Endothelial cell of umbilical vein (primary cell): Measurements from ENCODE around the gene GABPB1. TPM values are rescaled to one million over a fixed set of nuclear protein-coding genes. Genes with fewer than 3 reads are reported as not detected.

Experiments used
- BruUV-seq: library from RNA; stranded (reverse); fragments of 400-500 nt; replicated peaks from 2 replicates; lab custom pipeline; 2021; lab: Mats Ljungman, UMichigan
- CTCF ChIA-PET: fragments of 300-600, 350-600 bp; sonication (Branson Sonifier 250); formaldehyde crosslinking; loops from one replicate; lab custom pipeline; 2021; ENCODE audit warnings: antibody characterized with exemption, inconsistent platforms; lab: Charles Lee
- POLR2A ChIA-PET: fragments of 300-600, 350-600 bp; sonication (Branson Sonifier 250); formaldehyde crosslinking; loops from one replicate; lab custom pipeline; 2021; ENCODE audit warnings: antibody characterized with exemption, inconsistent platforms; lab: Charles Lee
- DNase-seq: peaks from one replicate; pipeline ENCODE4 v3.0.0-alpha.2; 2011; ENCODE audit warnings: low read depth, low spot score
- FAIRE-seq: peaks from 2 replicates; lab custom pipeline; 2011; peaks lifted over from hg19 to GRCh38; lab: Jason Lieb, UNC
- H2AFZ ChIP-seq: 2 replicates; pipeline ENCODE4 v1.6.0; 2012; ENCODE audit warnings: low read depth, low read length, control low read depth, inconsistent platforms
- H3K27ac ChIP-seq: 2 replicates; pipeline ENCODE4 v1.5.1; 2011; ENCODE audit warnings: low read depth, mild to moderate bottlenecking, control low read depth, low read length, moderate library complexity; ENCODE audit not compliant: insufficient read depth
- H3K27me3 ChIP-seq, 2 experiments: 2 replicates each; pipeline versions ENCODE4 v1.6.0 to v1.6.1; 2011; ENCODE audit warnings: low read length in 2 of 2, mixed read lengths in 1 of 2; ENCODE audit not compliant: control insufficient read depth in 2 of 2, insufficient read depth in 2 of 2
- H3K36me3 ChIP-seq, 2 experiments: 2 replicates in 1 of 2; 3 replicates in 1 of 2; pipeline ENCODE4 v1.5.1; 2011; ENCODE audit warnings: low read length in 2 of 2, mild to moderate bottlenecking in 1 of 2, moderate library complexity in 1 of 2; ENCODE audit not compliant: control insufficient read depth in 2 of 2, insufficient read depth in 2 of 2; ENCODE audit errors: extremely low read depth in 1 of 2
- H3K4me1 ChIP-seq: 3 replicates; pipeline ENCODE4 v1.5.1; 2011; ENCODE audit warnings: mild to moderate bottlenecking, low read length; ENCODE audit not compliant: control insufficient read depth, insufficient read depth; ENCODE audit errors: extremely low read depth
- H3K4me2 ChIP-seq: 2 replicates; pipeline ENCODE4 v1.6.1; 2011; ENCODE audit warnings: low read length, control low read depth, mixed read lengths; ENCODE audit not compliant: insufficient read depth
- H3K4me3 ChIP-seq, 3 experiments: fragments of 200-600 bp in 1 of 3; sonication (generic), shearing (Covaris generic) in 1 of 3; replicated peaks in 1 of 3; 2 replicates each; pipeline ENCODE4 v1.5.1; 2011 to 2016; ENCODE audit warnings: control low read depth in 3 of 3, low read length in 3 of 3, mild to moderate bottlenecking in 2 of 3, inconsistent platforms in 1 of 3, low read depth in 1 of 3, moderate library complexity in 1 of 3; ENCODE audit not compliant: insufficient read depth in 1 of 3
- H3K79me2 ChIP-seq: 2 replicates; pipeline ENCODE4 v1.6.0; 2012; ENCODE audit warnings: low read length, inconsistent platforms; ENCODE audit not compliant: control insufficient read depth, insufficient read depth
- H3K9ac ChIP-seq: replicated peaks from 2 replicates; pipeline ENCODE3; 2011; ENCODE audit warnings: low read length, control low read depth; ENCODE audit not compliant: insufficient read depth; ENCODE audit errors: extremely low read depth
- H3K9me1 ChIP-seq: replicated peaks from 3 replicates; pipeline ENCODE4 v1.6.0; 2011; ENCODE audit warnings: mild to moderate bottlenecking, low read length; ENCODE audit not compliant: control insufficient read depth, insufficient read depth; ENCODE audit errors: extremely low read depth
- H3K9me3 ChIP-seq: replicated peaks from 2 replicates; pipeline ENCODE4 v1.5.1; 2012; ENCODE audit warnings: low read length, inconsistent platforms; ENCODE audit not compliant: control insufficient read depth, insufficient read depth
- H4K20me1 ChIP-seq: replicated peaks from 2 replicates; pipeline ENCODE3; 2011; ENCODE audit warnings: mild to moderate bottlenecking, low read length; ENCODE audit not compliant: control insufficient read depth, insufficient read depth; ENCODE audit errors: extremely low read depth
- CTCF ChIP-seq, 2 donors: IDR thresholded peaks; 1 replicate in 1 of 2; 2 replicates in 1 of 2; pipeline ENCODE4 v1.5.1; 2011; ENCODE audit warnings: low read length in 2 of 2, mild to moderate bottlenecking in 2 of 2, moderate library complexity in 2 of 2, control low read depth in 1 of 2, inconsistent platforms in 1 of 2, low read depth in 1 of 2; ENCODE audit not compliant: insufficient read depth in 1 of 2; ENCODE audit errors: extremely low read depth in 1 of 2
- EZH2 ChIP-seq: IDR thresholded peaks from 2 replicates; pipeline ENCODE4 v1.6.1; 2012; ENCODE audit warnings: borderline replicate concordance, low read depth, mild to moderate bottlenecking, moderate library complexity, low read length, inconsistent platforms; ENCODE audit not compliant: severe bottlenecking
- FOS ChIP-seq: IDR thresholded peaks from 2 replicates; pipeline ENCODE4 v1.6.1; 2011; ENCODE audit warnings: mild to moderate bottlenecking, low read length, moderate library complexity, borderline replicate concordance; ENCODE audit not compliant: insufficient read depth
- GATA2 ChIP-seq: IDR thresholded peaks from 2 replicates; pipeline ENCODE4 v1.7.0; 2011; ENCODE audit warnings: low read depth, mild to moderate bottlenecking, moderate library complexity, mixed read lengths, low read length; ENCODE audit not compliant: insufficient read length, insufficient read depth
- JUN ChIP-seq: IDR thresholded peaks from 2 replicates; pipeline ENCODE4 v1.6.1; 2011; ENCODE audit warnings: borderline replicate concordance, low read depth; ENCODE audit not compliant: insufficient read length, insufficient read depth
- MAX ChIP-seq: IDR thresholded peaks from 2 replicates; pipeline ENCODE4 v1.6.1; 2011; ENCODE audit not compliant: insufficient read depth, insufficient read length
- POLR2A ChIP-seq: IDR thresholded peaks from 2 replicates; pipeline ENCODE4 v1.6.1; 2012; ENCODE audit warnings: low read depth, mild to moderate bottlenecking, control low read depth, low read length
- POLR2AphosphoS5 ChIP-seq: IDR thresholded peaks from 2 replicates; pipeline ENCODE4 v1.6.1; 2012; ENCODE audit warnings: low read depth, mild to moderate bottlenecking, control low read depth, low read length, moderate library complexity; ENCODE audit not compliant: insufficient read depth
- dilution Hi-C: fragments of 300-500 bp; cut with MboI; formaldehyde crosslinking; loops from one replicate; pipeline ENCODE4 v1.15.0; 2019; ENCODE audit warnings: low sequenced_read_pairs; ENCODE audit not compliant: extremely low pct_ligation_motif_present
- intact Hi-C: fragments of 100-400 bp; cut with micrococcal nuclease; formaldehyde crosslinking; loops from one replicate; pipeline ENCODE4 v1.10.0; 2022
- polyA plus RNA-seq, 4 experiments: library from polyadenylated mRNA; depleted of rRNA in 3 of 4; stranded (reverse) in 3 of 4; unstranded in 1 of 4; fragments of >200 nt; gene quantifications; 2 replicates each; pipeline versions ENCODE4 v1.2.1 to v1.2.3, GENCODE V29; 2011 to 2012; ENCODE audit warnings: missing spikeins in 1 of 4
- total RNA-seq: library from RNA; stranded (reverse); gene quantifications from 2 replicates; pipeline ENCODE4 v1.2.3, GENCODE V29; 2021

Gene GABPB1
- total and polyA plus RNA-seq, 2 donors (not counting 3 experiments of a cell fraction or from before 2014, with no cell fraction given) = 42.3 to 59.7 TPM

DNA sequence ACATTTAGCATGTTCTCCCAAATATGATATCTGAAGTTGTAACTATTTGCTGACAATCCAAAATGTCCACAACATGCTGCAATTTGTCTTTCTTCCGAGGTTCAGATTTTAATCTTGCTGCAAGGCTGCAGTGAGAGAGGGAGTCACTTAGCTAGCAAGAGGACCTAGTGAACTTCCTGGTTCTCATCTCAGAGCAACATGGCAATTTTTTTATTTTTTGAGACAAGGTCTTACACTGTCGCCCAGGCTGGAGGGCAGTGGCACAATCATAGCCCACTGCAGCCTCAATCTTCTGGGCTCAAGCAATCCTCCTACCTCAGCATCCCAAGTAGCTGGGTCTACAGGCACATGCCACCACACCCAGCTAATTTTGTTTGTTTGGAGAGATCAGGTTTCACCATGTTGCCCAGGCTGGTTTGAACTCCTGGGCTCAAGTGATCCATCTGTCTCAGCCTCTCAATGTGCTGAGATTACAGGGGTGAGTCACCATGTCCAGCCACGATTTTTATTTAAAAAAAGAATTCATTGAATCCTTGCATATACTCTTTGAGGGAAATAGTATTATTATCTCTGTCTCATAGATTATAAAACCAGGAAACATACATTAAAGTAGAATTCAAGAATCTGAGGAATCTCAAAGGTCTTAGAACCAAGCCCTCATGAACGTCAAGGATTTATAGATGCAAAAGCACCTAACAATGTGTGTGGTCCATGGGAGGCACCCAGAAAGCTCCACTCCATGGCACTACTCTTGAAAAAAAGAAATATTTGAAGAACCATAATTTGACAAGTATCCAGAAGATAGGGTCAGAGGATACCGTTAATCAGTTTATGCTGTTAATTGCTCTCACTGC, 98.6 kb downstream of the GABPB1 start:
- no peaks in the 10 kb centered on the region for H3K4me1 ChIP-seq
- no peaks in the 10 kb centered on the region for H3K9me3 ChIP-seq
- no peak overlapping the region for H3K4me3 ChIP-seq
- H3K27me3 ChIP-seq = peaks cover 4 to 5% of the 10 kb centered on the region in 2 experiments
- BruUV-seq = no TSS peak
- DNase-seq (no peak), FAIRE-seq (peak; percentile 59)
- H3K79me2 ChIP-seq = no peaks in the 10 kb centered on the region
- no peaks in the 10 kb centered on the region for H3K9me1 ChIP-seq
- no peak overlapping the region for H2AFZ ChIP-seq
- TF ChIP-seq POLR2AphosphoS5 (no peak), GATA2 (no peak), FOS (no peak), EZH2 (no peak), CTCF (IDR thresholded peaks at IDR 0.05; ENCODE audit: extremely low read depth in 1 of 2, insufficient read depth in 1 of 2, low read depth in 1 of 2, low read length in 2 of 2) (no peak), MAX (no peak), JUN (no peak), POLR2A (no peak)
- H3K4me2 ChIP-seq = no peak overlapping the region
- no peak overlapping the region for H3K27ac ChIP-seq
- intact Hi-C loops = no loop called here
- no peaks in the 10 kb centered on the region for H4K20me1 ChIP-seq
- ChIA-PET POLR2A (no interaction called here), CTCF (no interaction called here)
- H3K9ac ChIP-seq = no peak overlapping the region
- no peaks in the 10 kb centered on the region for H3K36me3 ChIP-seq
- dilution Hi-C loops = no loop called here
